Caco-2 (cell line): ENCODE data around the gene WDR45. TPM values are rescaled to one million over a fixed set of nuclear protein-coding genes. Genes with fewer than 3 reads are reported as not detected.

Experiments used
- BruUV-seq: library from RNA; stranded (reverse); fragments of 400-500 nt; replicated peaks from 2 replicates; lab custom pipeline; 2021; lab: Mats Ljungman, UMichigan
- CTCF ChIA-PET: fragments of 300-600 bp; sonication (Branson Sonifier 250); formaldehyde crosslinking; loops from one replicate; lab custom pipeline; 2022; ENCODE audit warnings: antibody characterized with exemption; lab: Charles Lee
- POLR2A ChIA-PET: fragments of 300-600 bp; sonication (Branson Sonifier 250); formaldehyde crosslinking; loops from one replicate; lab custom pipeline; 2022; ENCODE audit warnings: antibody characterized with exemption; lab: Charles Lee
- DNase-seq, 2 experiments: peaks; one replicate each; pipeline versions ENCODE4 v3.0.0 to v3.0.0-alpha.2; 2020 to 2022
- H3K27me3 ChIP-seq: replicated peaks from 2 replicates; pipeline ENCODE4 v1.6.0; 2011; ENCODE audit warnings: low read length; ENCODE audit not compliant: control insufficient read depth, insufficient read depth
- H3K36me3 ChIP-seq: 2 replicates; pipeline ENCODE4 v1.5.1; 2011; ENCODE audit warnings: low read length; ENCODE audit not compliant: control insufficient read depth, insufficient read depth
- H3K4me1 ChIP-seq: fragments of 250-450 bp; sonication (Bioruptor Pico); 2 replicates; pipeline ENCODE4 v1.5.1; 2020; ENCODE audit warnings: mild to moderate bottlenecking
- H3K4me3 ChIP-seq: 2 replicates; pipeline ENCODE4 v1.5.1; 2011; ENCODE audit warnings: low read depth, mild to moderate bottlenecking, control low read depth, low read length
- H3K9me3 ChIP-seq: fragments of 250-450 bp; sonication (Bioruptor Pico); 2 replicates; pipeline ENCODE4 v1.5.1; 2020; ENCODE audit warnings: mild to moderate bottlenecking, moderate library complexity
- H3K27ac Mint-ChIP-seq: one replicate; pipeline ENCODE4 v1.8.0; 2022; ENCODE audit warnings: mixed read lengths; ENCODE audit not compliant: unreplicated experiment
- H3K27me3 Mint-ChIP-seq: one replicate; pipeline ENCODE4 v1.8.0; 2022; ENCODE audit warnings: mixed read lengths; ENCODE audit not compliant: insufficient read depth, unreplicated experiment
- H3K36me3 Mint-ChIP-seq: one replicate; pipeline ENCODE4 v1.8.0; 2022; ENCODE audit warnings: mild to moderate bottlenecking, mixed read lengths; ENCODE audit not compliant: insufficient read depth, unreplicated experiment
- H3K4me1 Mint-ChIP-seq: one replicate; pipeline ENCODE4 v1.8.0; 2022; ENCODE audit warnings: low read depth, mixed read lengths; ENCODE audit not compliant: unreplicated experiment
- H3K4me3 Mint-ChIP-seq: one replicate; pipeline ENCODE4 v1.8.0; 2022; ENCODE audit warnings: mild to moderate bottlenecking, moderate library complexity, mixed read lengths; ENCODE audit not compliant: unreplicated experiment
- H3K9me3 Mint-ChIP-seq: one replicate; pipeline ENCODE4 v1.8.0; 2022; ENCODE audit warnings: mixed read lengths; ENCODE audit not compliant: unreplicated experiment
- CTCF ChIP-seq, 2 experiments: fragments of 200-600 bp in 1 of 2; IDR thresholded peaks; 1 replicate in 1 of 2; 2 replicates in 1 of 2; pipeline versions ENCODE4 v1.5.1 to v1.8.0; 2011 to 2022; ENCODE audit warnings: antibody characterized with exemption in 1 of 2, control low read depth in 1 of 2, inconsistent platforms in 1 of 2, low read depth in 1 of 2, low read length in 1 of 2, mild to moderate bottlenecking in 1 of 2, moderate library complexity in 1 of 2; ENCODE audit not compliant: insufficient read depth in 1 of 2, severe bottlenecking in 1 of 2, unreplicated experiment in 1 of 2
- intact Hi-C: fragments of 100-400 bp; cut with micrococcal nuclease; formaldehyde crosslinking; loops from one replicate; pipeline ENCODE4 v1.10.0; 2022; ENCODE audit not compliant: unreplicated experiment
- total RNA-seq: library from RNA; stranded (reverse); gene quantifications from 2 replicates; pipeline ENCODE4 v1.2.3, GENCODE V29; 2022

The WDR45 gene
- total RNA-seq, 1 experiment from 2014 or later, result 28.6 TPM

DNA sequence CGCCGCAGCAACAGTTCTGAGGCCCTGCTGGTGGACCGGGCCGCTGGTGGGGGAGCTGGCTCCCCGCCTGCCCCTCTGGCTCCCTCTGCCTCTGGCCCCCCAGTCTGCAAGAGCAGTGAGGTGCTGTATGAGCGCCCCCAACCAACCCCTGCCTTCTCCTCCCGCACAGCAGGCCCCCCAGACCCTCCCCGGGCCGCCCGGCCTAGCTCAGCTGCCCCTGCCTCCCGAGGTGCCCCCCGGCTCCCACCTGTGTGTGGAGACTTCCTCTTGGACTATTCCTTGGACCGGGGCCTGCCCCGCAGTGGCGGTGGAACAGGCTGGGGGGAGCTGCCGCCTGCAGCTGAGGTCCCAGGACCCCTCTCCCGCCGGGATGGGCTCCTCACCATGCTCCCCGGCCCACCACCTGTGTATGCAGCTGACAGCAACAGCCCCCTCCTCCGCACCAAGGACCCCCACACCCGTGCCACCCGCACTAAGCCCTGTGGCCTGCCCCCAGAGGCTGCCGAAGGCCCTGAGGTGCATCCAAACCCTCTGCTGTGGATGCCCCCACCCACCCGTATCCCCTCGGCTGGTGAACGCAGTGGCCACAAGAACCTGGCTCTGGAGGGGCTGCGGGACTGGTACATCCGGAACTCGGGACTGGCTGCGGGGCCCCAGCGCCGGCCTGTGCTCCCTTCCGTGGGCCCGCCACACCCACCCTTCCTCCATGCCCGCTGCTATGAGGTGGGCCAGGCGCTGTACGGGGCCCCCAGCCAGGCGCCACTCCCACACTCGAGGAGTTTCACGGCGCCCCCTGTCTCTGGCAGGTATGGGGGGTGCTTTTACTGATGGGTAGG lies 12.2 kb downstream of the WDR45 start:
- Histone ChIP-seq H3K36me3 (no peaks in the 10 kb centered on the region), H3K4me1 (no peaks in the 10 kb centered on the region), H3K4me3 (no peak overlapping the region), H3K27me3 (no peaks in the 10 kb centered on the region), H3K9me3 (no peaks in the 10 kb centered on the region)
- no peaks in the 10 kb centered on the region for H3K9me3 Mint-ChIP-seq
- CTCF ChIA-PET, result no interaction called here
- BruUV-seq, result no TSS peak
- DNase-seq, result no peak
- H3K27ac Mint-ChIP-seq, result no peak overlapping the region
- H3K36me3 Mint-ChIP-seq, result peaks cover 10% of the 10 kb centered on the region
- no peaks in the 10 kb centered on the region for H3K4me1 Mint-ChIP-seq
- H3K27me3 Mint-ChIP-seq, result no peaks in the 10 kb centered on the region
- POLR2A ChIA-PET, result no interaction called here
- intact Hi-C loops, result no loop called here
- no peak for TF ChIP-seq CTCF (IDR thresholded peaks at IDR 0.05; ENCODE audit: insufficient read depth in 1 of 2, low read depth in 1 of 2, low read length in 1 of 2, severe bottlenecking in 1 of 2, unreplicated experiment in 1 of 2)
- H3K4me3 Mint-ChIP-seq, result no peak overlapping the region

DNA sequence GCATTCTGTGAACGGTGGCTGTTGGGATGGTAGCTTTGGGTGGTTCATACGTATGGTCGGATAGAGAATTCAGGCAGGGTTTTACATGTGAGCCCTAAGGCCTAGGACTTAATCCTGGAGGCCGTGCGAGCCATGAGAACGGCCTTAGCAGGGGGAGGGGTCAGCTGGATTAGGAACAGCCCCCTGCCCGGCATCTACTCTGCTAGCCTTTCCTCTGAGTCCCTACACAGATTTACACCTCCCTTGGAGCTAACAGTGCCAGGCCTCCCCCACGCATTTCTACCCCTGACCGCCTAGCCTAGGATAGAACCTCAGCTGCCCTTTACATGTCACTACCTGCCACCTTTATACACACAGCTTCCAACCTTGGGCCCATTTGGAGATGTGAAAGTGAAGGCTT lies 13.0 kb downstream of the WDR45 start:
- Mint-ChIP-seq H3K36me3 (peaks cover 14% of the 10 kb centered on the region), H3K4me1 (no peaks in the 10 kb centered on the region), H3K27me3 (no peaks in the 10 kb centered on the region), H3K27ac (no peak overlapping the region), H3K4me3 (no peak overlapping the region), H3K9me3 (no peaks in the 10 kb centered on the region)
- DNase-seq, result no peak
- no TSS peak for BruUV-seq
- Histone ChIP-seq H3K36me3 (no peaks in the 10 kb centered on the region), H3K9me3 (no peaks in the 10 kb centered on the region), H3K27me3 (no peaks in the 10 kb centered on the region), H3K4me3 (no peak overlapping the region), H3K4me1 (no peaks in the 10 kb centered on the region)
- no peak for TF ChIP-seq CTCF (IDR thresholded peaks at IDR 0.05; ENCODE audit: insufficient read depth in 1 of 2, low read depth in 1 of 2, low read length in 1 of 2, severe bottlenecking in 1 of 2, unreplicated experiment in 1 of 2)
- intact Hi-C loops, result no loop called here
- POLR2A ChIA-PET, result no interaction called here
- CTCF ChIA-PET, result no interaction called here

DNA sequence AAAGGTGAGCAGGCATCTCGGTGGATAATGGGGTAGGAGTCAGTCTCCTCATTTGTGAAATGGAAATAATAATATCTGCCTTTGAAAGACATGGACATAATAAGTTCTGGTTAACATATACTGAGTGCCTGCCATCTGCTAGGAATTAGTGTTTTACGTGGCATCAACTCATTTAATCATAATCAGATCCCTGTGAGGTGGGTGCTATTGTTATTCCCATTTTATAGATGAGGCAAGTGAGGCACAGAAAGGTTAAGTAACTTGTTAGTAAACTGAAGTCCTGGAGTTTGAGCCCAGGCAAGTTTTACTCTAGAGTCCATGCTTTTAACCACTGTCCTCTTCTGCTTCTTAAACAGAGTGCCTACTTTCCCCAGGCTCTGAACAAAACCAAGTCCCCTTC lies 13.4 kb downstream of the WDR45 start:
- H3K27me3 Mint-ChIP-seq, result no peaks in the 10 kb centered on the region
- no peaks in the 10 kb centered on the region for H3K9me3 Mint-ChIP-seq
- Histone ChIP-seq H3K36me3 (no peaks in the 10 kb centered on the region), H3K4me3 (no peak overlapping the region), H3K4me1 (no peaks in the 10 kb centered on the region), H3K9me3 (no peaks in the 10 kb centered on the region), H3K27me3 (no peaks in the 10 kb centered on the region)
- no peak for DNase-seq
- TF ChIP-seq CTCF (IDR thresholded peaks at IDR 0.05; ENCODE audit: insufficient read depth in 1 of 2, low read depth in 1 of 2, low read length in 1 of 2, severe bottlenecking in 1 of 2, unreplicated experiment in 1 of 2), result no peak
- no peaks in the 10 kb centered on the region for H3K4me1 Mint-ChIP-seq
- no TSS peak for BruUV-seq
- H3K36me3 Mint-ChIP-seq, result peaks cover 17% of the 10 kb centered on the region
- H3K4me3 Mint-ChIP-seq, result no peak overlapping the region
- no peak overlapping the region for H3K27ac Mint-ChIP-seq
- intact Hi-C loops, result no loop called here
- ChIA-PET CTCF (no interaction called here), POLR2A (no interaction called here)
